ENCODE data around the gene RAP1GAP2. TPM values are rescaled to one million over a fixed set of nuclear protein-coding genes. Genes with fewer than 3 reads are reported as not detected.
A peak's percentile ranks its signal among the peaks of the same experiment; 100 is the strongest.
"Not testable (repeated sequence)": the region's sequence is repeated elsewhere in the genome, so short reads cannot be mapped to it uniquely, and the experiment has no call there.

RAP1GAP2 gene
- total RNA-seq, 2 experiments from 2014 or later, result 6.5 to 26.2 TPM

- not testable (repeated sequence) for DNase-seq; H3K27me3 Mint-ChIP-seq; H3K36me3 Mint-ChIP-seq; ATAC-seq; H3K4me3 Mint-ChIP-seq; H3K9me3 Mint-ChIP-seq (ENCODE audit: low read depth); H3K27ac Mint-ChIP-seq; H3K4me1 Mint-ChIP-seq
- CTCF ChIA-PET, result interaction anchor here (1.1 to 1.4 kb wide), 2 partner anchors 18 to 19 kb away, joined by 3 to 4 read pairs; no protein-coding TSS in a partner anchor
Measured at GRCh38 chr17:3030852-3031470, 234.7 kb downstream of the RAP1GAP2 start.

- peak; percentile 34 for DNase-seq
- H3K4me1 Mint-ChIP-seq, result no peaks in the 10 kb centered on the region
Measured at GRCh38 chr17:3032258-3033247, 236.3 kb downstream of the RAP1GAP2 start.

GRCh38 chr17:3033248-3033640 is 237.0 kb downstream of the RAP1GAP2 start:
- no peak overlapping the region for H3K4me3 Mint-ChIP-seq
- CTCF ChIA-PET, result no interaction called here
- no peaks in the 10 kb centered on the region for H3K27me3 Mint-ChIP-seq
- no peaks in the 10 kb centered on the region for H3K9me3 Mint-ChIP-seq (ENCODE audit: low read depth)
- DNase-seq, result peak; percentile 29
- H3K27ac Mint-ChIP-seq, result no peak overlapping the region
- no peaks in the 10 kb centered on the region for H3K4me1 Mint-ChIP-seq
- no peaks in the 10 kb centered on the region for H3K36me3 Mint-ChIP-seq
- ATAC-seq, result no peak

More at GRCh38 chr17:3032258-3033247, 236.3 kb downstream of the RAP1GAP2 start:
- CTCF ChIA-PET, result no interaction called here
- H3K27ac Mint-ChIP-seq, result no peak overlapping the region
- H3K36me3 Mint-ChIP-seq, result no peaks in the 10 kb centered on the region
- H3K4me3 Mint-ChIP-seq, result no peak overlapping the region
- no peaks in the 10 kb centered on the region for H3K9me3 Mint-ChIP-seq (ENCODE audit: low read depth)
- no peaks in the 10 kb centered on the region for H3K27me3 Mint-ChIP-seq
- ATAC-seq, result peak; percentile 6

GRCh38 chr17:3033741-3034577 is 237.7 kb downstream of the RAP1GAP2 start:
- no peaks in the 10 kb centered on the region for H3K36me3 Mint-ChIP-seq
- no peaks in the 10 kb centered on the region for H3K27me3 Mint-ChIP-seq
- no peaks in the 10 kb centered on the region for H3K4me1 Mint-ChIP-seq
- no peak for ATAC-seq
- DNase-seq, result peak; percentile 33
- no peak overlapping the region for H3K4me3 Mint-ChIP-seq
- CTCF ChIA-PET, result no interaction called here
- H3K27ac Mint-ChIP-seq, result no peak overlapping the region
- no peaks in the 10 kb centered on the region for H3K9me3 Mint-ChIP-seq (ENCODE audit: low read depth)

GRCh38 chr17:3034578-3034920 is 238.3 kb downstream of the RAP1GAP2 start:
- Mint-ChIP-seq H3K9me3 (ENCODE audit: low read depth) (no peaks in the 10 kb centered on the region), H3K4me3 (no peak overlapping the region)
- no peak for ATAC-seq

GRCh38 chr17:3035256-3035967 is 239.2 kb downstream of the RAP1GAP2 start:
- no peaks in the 10 kb centered on the region for H3K27me3 Mint-ChIP-seq
- H3K4me1 Mint-ChIP-seq, result no peaks in the 10 kb centered on the region
- H3K9me3 Mint-ChIP-seq (ENCODE audit: low read depth), result no peaks in the 10 kb centered on the region
- no peak for ATAC-seq
- H3K4me3 Mint-ChIP-seq, result no peak overlapping the region
- no peaks in the 10 kb centered on the region for H3K36me3 Mint-ChIP-seq
- CTCF ChIA-PET, result no interaction called here
- peak; percentile 15 for DNase-seq
- no peak overlapping the region for H3K27ac Mint-ChIP-seq

More at GRCh38 chr17:3034578-3034920, 238.3 kb downstream of the RAP1GAP2 start:
- H3K27me3 Mint-ChIP-seq, result no peaks in the 10 kb centered on the region
- CTCF ChIA-PET, result no interaction called here
- H3K27ac Mint-ChIP-seq, result no peak overlapping the region
- no peaks in the 10 kb centered on the region for H3K36me3 Mint-ChIP-seq
- peak; percentile 4 for DNase-seq
- no peaks in the 10 kb centered on the region for H3K4me1 Mint-ChIP-seq

- no peaks in the 10 kb centered on the region for H3K36me3 Mint-ChIP-seq
- H3K4me3 Mint-ChIP-seq, result no peak overlapping the region
- DNase-seq (no peak), ATAC-seq (no peak)
- no peaks in the 10 kb centered on the region for H3K27me3 Mint-ChIP-seq
- CTCF ChIA-PET, result no interaction called here
- no peak overlapping the region for H3K27ac Mint-ChIP-seq
- no peaks in the 10 kb centered on the region for H3K9me3 Mint-ChIP-seq (ENCODE audit: low read depth)
- no peaks in the 10 kb centered on the region for H3K4me1 Mint-ChIP-seq
Measured at GRCh38 chr17:3035968-3036280, 239.7 kb downstream of the RAP1GAP2 start.

GRCh38 chr17:3036800-3037199 is 240.6 kb downstream of the RAP1GAP2 start:
- H3K9me3 Mint-ChIP-seq (ENCODE audit: low read depth), result no peaks in the 10 kb centered on the region

GRCh38 chr17:3037259-3037658 is 241.0 kb downstream of the RAP1GAP2 start:
- Mint-ChIP-seq H3K27ac (no peak overlapping the region), H3K9me3 (ENCODE audit: low read depth) (no peaks in the 10 kb centered on the region), H3K4me1 (no peaks in the 10 kb centered on the region), H3K4me3 (no peak overlapping the region), H3K27me3 (no peaks in the 10 kb centered on the region), H3K36me3 (no peaks in the 10 kb centered on the region)
- CTCF ChIA-PET, result no interaction called here
- DNase-seq, result peak; percentile 21
- no peak for ATAC-seq

More at GRCh38 chr17:3036800-3037199, 240.6 kb downstream of the RAP1GAP2 start:
- Mint-ChIP-seq H3K27me3 (no peaks in the 10 kb centered on the region), H3K4me3 (no peak overlapping the region), H3K4me1 (no peaks in the 10 kb centered on the region), H3K36me3 (no peaks in the 10 kb centered on the region), H3K27ac (no peak overlapping the region)
- no peak for ATAC-seq
- CTCF ChIA-PET, result no interaction called here
- DNase-seq, result peak; percentile 19

- H3K4me1 Mint-ChIP-seq, result no peaks in the 10 kb centered on the region
- no peaks in the 10 kb centered on the region for H3K36me3 Mint-ChIP-seq
- H3K9me3 Mint-ChIP-seq (ENCODE audit: low read depth), result no peaks in the 10 kb centered on the region
- DNase-seq (peak; percentile 11), ATAC-seq (no peak)
- no peaks in the 10 kb centered on the region for H3K27me3 Mint-ChIP-seq
- no peak overlapping the region for H3K27ac Mint-ChIP-seq
- no peak overlapping the region for H3K4me3 Mint-ChIP-seq
- CTCF ChIA-PET, result no interaction called here
Measured at GRCh38 chr17:3038941-3039340, 242.7 kb downstream of the RAP1GAP2 start.

- Mint-ChIP-seq H3K27ac (no peak overlapping the region), H3K36me3 (no peaks in the 10 kb centered on the region), H3K9me3 (ENCODE audit: low read depth) (peaks cover 3% of the 10 kb centered on the region), H3K4me3 (no peak overlapping the region), H3K4me1 (no peaks in the 10 kb centered on the region), H3K27me3 (no peaks in the 10 kb centered on the region)
- CTCF ChIA-PET, result interaction anchor here (0.6 to 0.7 kb wide), 3 partner anchors 8 to 246 kb away, joined by 3 read pairs; no protein-coding TSS in a partner anchor
- DNase-seq (no peak), ATAC-seq (no peak)
Measured at GRCh38 chr17:3039736-3040135, 243.5 kb downstream of the RAP1GAP2 start.

- no peaks in the 10 kb centered on the region for H3K27me3 Mint-ChIP-seq
- peaks cover 3% of the 10 kb centered on the region for H3K9me3 Mint-ChIP-seq (ENCODE audit: low read depth)
- no peak overlapping the region for H3K4me3 Mint-ChIP-seq
- no peaks in the 10 kb centered on the region for H3K36me3 Mint-ChIP-seq
- ATAC-seq, result no peak
- no peak overlapping the region for H3K27ac Mint-ChIP-seq
- no peaks in the 10 kb centered on the region for H3K4me1 Mint-ChIP-seq
- CTCF ChIA-PET, result interaction anchor here (0.8 kb wide), 1 partner anchor 28 kb away, joined by 3 read pairs; no protein-coding TSS in a partner anchor
- DNase-seq, result peak; percentile 14
Measured at GRCh38 chr17:3040882-3041281, 244.6 kb downstream of the RAP1GAP2 start.
